ENCODE data around the gene DNAJC17.

Gene DNAJC17

GRCh38 chr15:40737048-40737447, 70.2 kb downstream of the DNAJC17 start:
- DNase-seq (ENCODE audit: low read depth): no peak

- no peak for DNase-seq (ENCODE audit: low read depth)
Measured at GRCh38 chr15:40736575-40736974, 70.7 kb downstream of the DNAJC17 start.

- no peak for DNase-seq (ENCODE audit: low read depth)
Measured at GRCh38 chr15:40731034-40731433, 76.2 kb downstream of the DNAJC17 start.

GRCh38 chr15:40723919-40724318, 83.4 kb downstream of the DNAJC17 start:
- DNase-seq (ENCODE audit: low read depth): no peak

GRCh38 chr15:40722934-40723333, 84.3 kb downstream of the DNAJC17 start:
- DNase-seq (ENCODE audit: low read depth): no peak

- no peak for DNase-seq (ENCODE audit: low read depth)
Measured at GRCh38 chr15:40722354-40722753, 84.9 kb downstream of the DNAJC17 start.

GRCh38 chr15:40721701-40722100, 85.6 kb downstream of the DNAJC17 start:
- DNase-seq (ENCODE audit: low read depth): no peak

GRCh38 chr15:40716165-40716564, 91.1 kb downstream of the DNAJC17 start:
- DNase-seq (ENCODE audit: low read depth): no peak

All from GM04503 (cell line).